Stimulated activated CD4-positive, alpha-beta T cell treated with anti-CD3 and anti-CD28 coated beads, Interleukin-1b, Interleukin-23, amount 100 ng/mL, for 1 hour (primary cell): Measurements from ENCODE around the gene CACNB4.
"Not testable (repeated sequence)": the region's sequence is repeated elsewhere in the genome, so short reads cannot be mapped to it uniquely, and the experiment has no call there.

Experiments used
- DNase-seq, 2 donors: peaks; one replicate each; pipeline ENCODE4 v3.0.0-alpha.2; 2020; ENCODE audit warnings: low read depth in 2 of 2

CACNB4 gene

GRCh38 chr2:152021001-152021400, 77.8 kb downstream of the CACNB4 start:
- DNase-seq = not testable (repeated sequence)

- DNase-seq = no peak
These were observed 79.1 kb downstream of the CACNB4 start for GRCh38 chr2:152019732-152020131.

GRCh38 chr2:152016181-152017120, 82.4 kb downstream of the CACNB4 start:
- no peak for DNase-seq

- no peak for DNase-seq
These were observed 83.3 kb downstream of the CACNB4 start for GRCh38 chr2:152015552-152015951.

- DNase-seq = no peak
These were observed 86.1 kb downstream of the CACNB4 start for GRCh38 chr2:152012697-152013096.

- no peak for DNase-seq
These were observed 87.1 kb downstream of the CACNB4 start for GRCh38 chr2:152011724-152012123.

- DNase-seq = no peak
These were observed 93.2 kb downstream of the CACNB4 start for GRCh38 chr2:152005607-152006006.

- not testable (repeated sequence) for DNase-seq
These were observed 95.6 kb downstream of the CACNB4 start for GRCh38 chr2:152003283-152003682.

GRCh38 chr2:151999053-151999452, 99.8 kb downstream of the CACNB4 start:
- DNase-seq = peak in 1 of 2 donors; percentile 13

GRCh38 chr2:151996243-151997003, 102.4 kb downstream of the CACNB4 start:
- DNase-seq = no peak

GRCh38 chr2:151995161-151995557, 103.7 kb downstream of the CACNB4 start:
- no peak for DNase-seq

- not testable (repeated sequence) for DNase-seq
These were observed 104.7 kb downstream of the CACNB4 start for GRCh38 chr2:151994178-151994577.

- no peak for DNase-seq
These were observed 107.8 kb downstream of the CACNB4 start for GRCh38 chr2:151991010-151991409.

- no peak for DNase-seq
These were observed 109.5 kb downstream of the CACNB4 start for GRCh38 chr2:151989378-151989777.

GRCh38 chr2:151987484-151987883, 111.4 kb downstream of the CACNB4 start:
- DNase-seq = no peak

- no peak for DNase-seq
These were observed 114.3 kb downstream of the CACNB4 start for GRCh38 chr2:151984424-151985083.

GRCh38 chr2:151983221-151983620, 115.6 kb downstream of the CACNB4 start:
- DNase-seq = no peak

GRCh38 chr2:151981886-151982285, 117.0 kb downstream of the CACNB4 start:
- no peak for DNase-seq

GRCh38 chr2:151979694-151980093, 119.2 kb downstream of the CACNB4 start:
- DNase-seq = no peak

- no peak for DNase-seq
These were observed 120.1 kb downstream of the CACNB4 start for GRCh38 chr2:151978709-151979108.

- DNase-seq = no peak
These were observed 121.2 kb downstream of the CACNB4 start for GRCh38 chr2:151977631-151978030.

- no peak for DNase-seq
These were observed 121.9 kb downstream of the CACNB4 start for GRCh38 chr2:151976945-151977353.
